Choroid plexus epithelial cell (primary cell): Measurements from ENCODE around the gene IVNS1ABP.

Experiments
- DNase-seq: peaks from one replicate; pipeline ENCODE4 v3.0.0-alpha.2; 2010; ENCODE audit warnings: low read depth
- H3K4me3 ChIP-seq: 2 replicates; pipeline ENCODE4 v1.5.1; 2011; ENCODE audit warnings: low read depth, mild to moderate bottlenecking, control low read depth, low read length, moderate library complexity
- TF ChIP-seq, protein P1 (sequence below): conservative IDR thresholded peaks from 2 replicates; pipeline ENCODE4 v1.5.1; 2011; ENCODE audit warnings: low read depth, mild to moderate bottlenecking, control low read depth, inconsistent platforms, low read length, moderate library complexity

The IVNS1ABP gene

DNA sequence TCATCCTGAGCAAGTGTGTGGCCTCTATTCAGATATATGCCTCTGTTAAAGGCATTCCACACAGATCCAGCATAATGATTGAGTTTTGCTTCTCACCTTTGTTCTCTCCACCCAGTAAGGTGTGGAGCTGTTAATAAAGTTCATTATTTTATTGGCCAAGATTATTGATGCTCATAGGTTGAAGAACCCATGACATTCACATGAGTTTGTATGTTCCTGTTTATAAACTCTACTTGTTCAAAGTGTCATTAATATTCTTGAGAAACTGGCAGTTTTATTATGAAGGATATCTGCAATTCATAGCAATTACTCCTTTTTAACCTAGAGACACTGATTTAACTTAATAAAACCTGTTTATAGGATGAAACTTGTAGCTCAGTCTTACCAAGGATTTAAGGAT lies 22.0 kb downstream of the IVNS1ABP start:
- TF ChIP-seq, protein P1, sequence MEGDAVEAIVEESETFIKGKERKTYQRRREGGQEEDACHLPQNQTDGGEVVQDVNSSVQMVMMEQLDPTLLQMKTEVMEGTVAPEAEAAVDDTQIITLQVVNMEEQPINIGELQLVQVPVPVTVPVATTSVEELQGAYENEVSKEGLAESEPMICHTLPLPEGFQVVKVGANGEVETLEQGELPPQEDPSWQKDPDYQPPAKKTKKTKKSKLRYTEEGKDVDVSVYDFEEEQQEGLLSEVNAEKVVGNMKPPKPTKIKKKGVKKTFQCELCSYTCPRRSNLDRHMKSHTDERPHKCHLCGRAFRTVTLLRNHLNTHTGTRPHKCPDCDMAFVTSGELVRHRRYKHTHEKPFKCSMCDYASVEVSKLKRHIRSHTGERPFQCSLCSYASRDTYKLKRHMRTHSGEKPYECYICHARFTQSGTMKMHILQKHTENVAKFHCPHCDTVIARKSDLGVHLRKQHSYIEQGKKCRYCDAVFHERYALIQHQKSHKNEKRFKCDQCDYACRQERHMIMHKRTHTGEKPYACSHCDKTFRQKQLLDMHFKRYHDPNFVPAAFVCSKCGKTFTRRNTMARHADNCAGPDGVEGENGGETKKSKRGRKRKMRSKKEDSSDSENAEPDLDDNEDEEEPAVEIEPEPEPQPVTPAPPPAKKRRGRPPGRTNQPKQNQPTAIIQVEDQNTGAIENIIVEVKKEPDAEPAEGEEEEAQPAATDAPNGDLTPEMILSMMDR, result no peak
- no peak overlapping the region for H3K4me3 ChIP-seq
- DNase-seq, result no peak

DNA sequence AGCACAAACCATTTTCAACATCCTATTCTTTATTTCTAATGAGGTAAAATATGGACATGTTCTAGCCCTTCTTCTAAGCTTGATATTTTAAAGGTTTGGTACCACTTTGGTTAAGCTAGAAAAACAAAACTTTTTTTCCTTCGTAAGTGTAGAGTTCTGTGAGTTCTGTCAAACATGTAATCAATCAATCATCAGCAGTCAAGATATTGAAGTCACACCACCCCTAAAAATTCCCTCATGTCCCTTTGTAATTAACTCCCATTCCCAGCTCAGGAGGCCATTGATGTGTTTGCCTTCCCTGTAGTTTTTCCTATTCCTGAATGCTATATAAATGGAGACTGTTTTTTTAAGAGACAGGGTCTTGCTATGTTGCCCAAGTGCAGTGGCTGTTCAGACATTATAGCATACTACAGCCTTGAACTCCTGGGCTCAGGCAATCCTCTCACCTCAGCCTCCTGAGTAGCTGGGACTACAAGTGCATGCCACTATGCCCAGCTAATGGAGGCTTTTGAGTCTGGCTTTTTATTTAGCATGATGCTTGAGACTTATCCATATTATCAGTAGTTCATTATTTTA lies 23.0 kb downstream of the IVNS1ABP start:
- H3K4me3 ChIP-seq, result no peak overlapping the region
- TF ChIP-seq, protein P1, result no peak
- no peak for DNase-seq

DNA sequence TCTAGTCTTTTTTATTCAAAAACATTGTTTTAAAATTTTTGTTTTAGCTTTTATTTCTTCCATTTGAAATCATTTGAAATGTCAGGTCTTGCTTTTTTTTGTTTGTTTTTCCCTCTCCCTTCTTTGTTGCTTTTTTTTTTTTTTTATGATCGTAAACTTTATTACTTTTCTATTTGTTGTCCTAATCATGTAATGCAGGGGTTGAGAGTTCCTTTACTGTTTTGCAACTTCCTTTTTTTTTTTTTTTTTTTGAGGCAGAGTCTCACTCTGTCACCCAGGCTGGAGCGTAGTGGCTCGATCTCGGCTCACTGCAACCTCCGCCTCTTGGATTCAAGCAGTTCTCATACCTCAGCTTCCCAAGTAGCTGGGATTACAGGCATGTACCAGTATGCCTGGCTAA lies 24.8 kb downstream of the IVNS1ABP start:
- DNase-seq, result no peak
- TF ChIP-seq, protein P1, result no peak
- no peak overlapping the region for H3K4me3 ChIP-seq

DNA sequence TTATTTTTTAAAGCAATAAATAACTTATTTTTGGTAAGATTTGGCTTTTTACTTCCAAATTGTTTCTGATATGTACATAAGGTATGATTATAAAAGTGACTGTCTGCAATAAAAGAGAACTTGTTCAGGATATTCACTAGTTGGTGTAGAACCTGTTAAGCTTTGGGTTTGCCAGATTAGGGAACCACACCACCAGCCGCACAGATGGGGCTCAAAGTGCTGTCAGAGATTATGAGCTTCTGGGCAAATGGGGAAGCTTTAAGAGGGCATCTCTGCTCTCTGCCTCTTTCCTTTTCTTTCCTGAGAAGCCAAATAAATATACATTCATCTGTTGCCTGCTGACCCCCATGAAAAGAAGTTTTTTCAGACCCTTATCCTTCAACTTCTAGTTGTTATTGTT lies 25.4 kb downstream of the IVNS1ABP start:
- no peak for DNase-seq
- H3K4me3 ChIP-seq, result no peak overlapping the region
- TF ChIP-seq, protein P1, result no peak

DNA sequence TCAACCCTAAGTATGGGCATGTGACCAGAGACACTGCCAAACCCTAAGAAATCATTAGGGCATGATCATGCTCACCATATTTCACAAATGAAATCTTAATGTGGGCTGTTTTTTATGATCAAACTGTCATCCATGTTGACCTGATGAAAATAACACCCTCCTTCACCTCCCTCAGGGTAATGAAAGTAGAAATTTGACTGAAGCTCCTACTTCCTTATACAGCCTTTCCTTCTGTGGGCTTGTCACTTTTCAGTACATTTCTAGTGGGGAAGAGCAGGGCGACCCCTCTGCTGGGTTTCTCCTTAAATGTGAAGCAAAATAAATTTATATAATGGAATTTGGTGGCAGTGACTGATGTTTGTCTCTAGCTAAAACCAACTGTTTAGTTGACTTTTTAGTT lies 25.9 kb downstream of the IVNS1ABP start:
- no peak overlapping the region for H3K4me3 ChIP-seq
- no peak for DNase-seq
- TF ChIP-seq, protein P1, result no peak

DNA sequence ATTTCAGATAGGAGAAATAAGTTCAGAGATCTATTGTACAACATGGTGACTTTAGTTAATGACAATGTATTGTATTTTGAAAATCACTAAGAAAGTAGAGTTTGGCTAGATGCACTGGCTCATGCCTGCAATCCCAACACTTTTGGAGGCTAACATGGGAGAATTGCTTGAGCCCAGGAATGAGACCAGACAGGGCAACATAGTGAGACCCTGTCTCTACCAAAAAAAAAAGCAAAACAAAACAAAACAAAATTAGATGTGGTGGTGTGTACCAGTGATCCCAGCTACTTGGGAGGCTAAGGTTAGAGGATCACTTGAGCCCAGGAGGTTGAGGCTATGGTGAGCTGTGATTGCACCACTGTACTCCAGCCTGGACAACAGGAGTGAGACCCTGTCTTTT lies 27.2 kb downstream of the IVNS1ABP start:
- no peak for DNase-seq
- TF ChIP-seq, protein P1, result no peak
- H3K4me3 ChIP-seq, result no peak overlapping the region

DNA sequence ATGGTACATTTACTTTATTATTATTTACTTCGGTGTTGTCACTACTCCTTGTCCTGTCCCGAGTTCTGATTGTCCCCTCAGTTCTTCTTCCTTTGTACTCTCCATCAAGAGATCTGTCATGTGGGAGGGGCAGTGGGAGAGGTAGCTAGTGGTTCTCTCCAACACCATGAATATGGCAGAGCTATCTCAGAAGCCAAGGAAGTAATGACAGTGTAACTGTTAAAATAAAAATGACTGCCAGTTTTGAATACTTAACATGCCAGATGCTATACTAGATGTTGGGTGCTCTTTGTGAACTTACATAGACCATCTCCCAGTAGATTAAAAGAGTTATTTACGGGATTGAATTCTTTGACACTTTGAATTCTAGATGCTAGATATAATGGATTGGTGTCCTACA lies 28.6 kb downstream of the IVNS1ABP start:
- no peak overlapping the region for H3K4me3 ChIP-seq
- TF ChIP-seq, protein P1, result no peak
- DNase-seq, result no peak
